ENCODE data around the gene E2F4.

The E2F4 gene

GRCh38 chr16:67177743-67178699 is 13.9 kb upstream of the E2F4 start:
- DNase-seq (ENCODE audit: extremely low spot score): no peak
- CTCF ChIA-PET: interaction anchor here (0.8 to 5.8 kb wide), 8 partner anchors 9 to 201 kb away, joined by 3 to 45 read pairs (median 4); partner anchors contain the start of genes EXOC3L1, FBXL8 and TRADD

GRCh38 chr16:67179421-67180080 is 12.4 kb upstream of the E2F4 start:
- ChIA-PET CTCF (interaction anchor here (1.0 to 1.1 kb wide), 2 partner anchors 13 to 24 kb away, joined by 3 to 7 read pairs; no protein-coding TSS in a partner anchor), POLR2A (no interaction called here)
- no peak for DNase-seq (ENCODE audit: extremely low spot score)
- peak; percentile 39 for TF ChIP-seq CTCF (IDR thresholded peaks at IDR 0.05; ENCODE audit: control extremely low read depth, extremely low read depth, low read depth, missing control alignments)

More at GRCh38 chr16:67177743-67178699, 13.9 kb upstream of the E2F4 start:
- TF ChIP-seq CTCF (IDR thresholded peaks at IDR 0.05; ENCODE audit: control extremely low read depth, extremely low read depth, low read depth, missing control alignments): no peak
- POLR2A ChIA-PET: no interaction called here

GRCh38 chr16:67180166-67180565 is 11.8 kb upstream of the E2F4 start:
- ChIA-PET POLR2A (no interaction called here), CTCF (interaction anchor here (1.0 to 3.5 kb wide), 4 partner anchors 13 to 162 kb away, joined by 3 to 10 read pairs (median 5); no protein-coding TSS in a partner anchor)
- no peak for TF ChIP-seq CTCF (IDR thresholded peaks at IDR 0.05; ENCODE audit: control extremely low read depth, extremely low read depth, low read depth, missing control alignments)
- DNase-seq (ENCODE audit: extremely low spot score): no peak

GRCh38 chr16:67181346-67181745 is 10.6 kb upstream of the E2F4 start:
- ChIA-PET POLR2A (interaction anchor here (0.7 kb wide), 1 partner anchor 346 kb away, joined by 7 read pairs; no protein-coding TSS in a partner anchor), CTCF (interaction anchor here (1.3 to 3.5 kb wide), 4 partner anchors 11 to 164 kb away, joined by 3 to 19 read pairs (median 8); partner anchors contain the start of genes FBXL8, NOL3 and TRADD)
- DNase-seq (ENCODE audit: extremely low spot score): no peak
- TF ChIP-seq CTCF (IDR thresholded peaks at IDR 0.05; ENCODE audit: control extremely low read depth, extremely low read depth, low read depth, missing control alignments): no peak

- CTCF ChIA-PET: interaction anchor here (1.1 to 3.5 kb wide), 7 partner anchors 8 to 228 kb away, joined by 4 to 19 read pairs (median 6); partner anchors contain the start of genes FBXL8, NOL3 and TRADD
- POLR2A ChIA-PET: interaction anchor here (0.7 kb wide), 1 partner anchor 347 kb away, joined by 7 read pairs; no protein-coding TSS in a partner anchor
- DNase-seq (ENCODE audit: extremely low spot score): no peak
- TF ChIP-seq CTCF (IDR thresholded peaks at IDR 0.05; ENCODE audit: control extremely low read depth, extremely low read depth, low read depth, missing control alignments): no peak
Measured at GRCh38 chr16:67182288-67182687, 9.7 kb upstream of the E2F4 start.

GRCh38 chr16:67183284-67183626 is 8.7 kb upstream of the E2F4 start:
- POLR2A ChIA-PET: no interaction called here
- DNase-seq (ENCODE audit: extremely low spot score): no peak
- CTCF ChIA-PET: interaction anchor here (1.5 to 3.5 kb wide), 6 partner anchors 9 to 229 kb away, joined by 6 to 19 read pairs (median 8); partner anchors contain the start of genes B3GNT9 and NOL3
- TF ChIP-seq CTCF (IDR thresholded peaks at IDR 0.05; ENCODE audit: control extremely low read depth, extremely low read depth, low read depth, missing control alignments): no peak
